Activated B cell treated with CpG ODN at 0.5 μM for 24 hours (primary cell): ENCODE data around the gene MACROD2. TPM values are rescaled to one million over a fixed set of nuclear protein-coding genes. Genes with fewer than 3 reads are reported as not detected.

Experiments used
- ATAC-seq: fragments of 200-7000 bp; cut with Tn5 transposase; one replicate; pipeline ENCODE4 v1.10.0; 2021; ENCODE audit warnings: low read depth, mild to moderate bottlenecking, moderate library complexity
- CTCF ChIA-PET: fragments of 350-600 bp; sonication (Branson Sonifier 250); formaldehyde crosslinking; loops from one replicate; lab custom pipeline; 2021; ENCODE audit warnings: antibody characterized with exemption; lab: Charles Lee
- POLR2A ChIA-PET: fragments of 350-600 bp; sonication (Branson Sonifier 250); formaldehyde crosslinking; loops from one replicate; lab custom pipeline; 2021; ENCODE audit warnings: antibody characterized with exemption; lab: Charles Lee
- DNase-seq: peaks from one replicate; pipeline ENCODE4 v3.0.0; 2022
- H3K27ac Mint-ChIP-seq: one replicate; pipeline ENCODE4 v1.8.0; 2020; ENCODE audit warnings: mixed read lengths
- H3K27me3 Mint-ChIP-seq: one replicate; pipeline ENCODE4 v1.8.0; 2021; ENCODE audit warnings: mixed read lengths
- H3K36me3 Mint-ChIP-seq: one replicate; pipeline ENCODE4 v1.8.0; 2021; ENCODE audit warnings: low read depth, mixed read lengths
- H3K4me1 Mint-ChIP-seq: one replicate; pipeline ENCODE4 v1.8.0; 2021; ENCODE audit warnings: mixed read lengths
- H3K4me3 Mint-ChIP-seq: one replicate; pipeline ENCODE4 v1.8.0; 2020; ENCODE audit warnings: mild to moderate bottlenecking, mixed read lengths
- H3K9me3 Mint-ChIP-seq: one replicate; pipeline ENCODE4 v1.8.0; 2020; ENCODE audit warnings: mixed read lengths
- intact Hi-C: fragments of 100-400 bp; cut with micrococcal nuclease; formaldehyde crosslinking; loops from one replicate; pipeline ENCODE4 v1.15.1; 2024
- total RNA-seq: library from RNA; stranded (reverse); gene quantifications from 2 replicates; pipeline ENCODE4 v1.2.3, GENCODE V29; 2022
- TF ChIP-seq, protein P1 (sequence below): fragments of 200-600 bp; IDR thresholded peaks from one replicate; pipeline ENCODE4 v1.8.0; 2022; ENCODE audit warnings: antibody characterized with exemption, mild to moderate bottlenecking

MACROD2 gene
- total RNA-seq, 1 donor from 2014 or later, result 55.1 TPM

DNA sequence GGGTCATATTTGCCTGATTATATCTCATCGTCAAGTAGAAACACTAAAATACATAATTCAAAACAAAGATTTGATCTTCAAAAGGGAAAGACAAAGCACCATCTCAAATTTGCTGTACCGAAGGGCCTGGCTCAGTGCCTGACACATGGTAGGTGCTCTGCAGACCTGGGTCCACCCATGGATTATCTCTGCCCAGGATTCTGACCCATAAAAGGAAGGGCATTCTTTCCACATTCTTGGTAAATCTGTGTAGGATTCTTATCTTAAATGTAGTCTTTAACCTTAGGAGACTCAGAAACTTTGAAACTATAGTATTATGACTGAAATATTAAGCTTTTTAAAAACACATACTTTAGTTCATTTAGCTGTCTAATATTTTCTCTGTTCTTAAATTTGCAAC, 616.2 kb downstream of the MACROD2 start:
- Mint-ChIP-seq H3K36me3 (no peaks in the 10 kb centered on the region), H3K4me1 (no peaks in the 10 kb centered on the region), H3K4me3 (no peak overlapping the region), H3K27me3 (no peaks in the 10 kb centered on the region), H3K27ac (no peak overlapping the region), H3K9me3 (no peaks in the 10 kb centered on the region)
- ChIA-PET CTCF (no interaction called here), POLR2A (no interaction called here)
- DNase-seq (no peak), ATAC-seq (no peak)
- TF ChIP-seq, protein P1, sequence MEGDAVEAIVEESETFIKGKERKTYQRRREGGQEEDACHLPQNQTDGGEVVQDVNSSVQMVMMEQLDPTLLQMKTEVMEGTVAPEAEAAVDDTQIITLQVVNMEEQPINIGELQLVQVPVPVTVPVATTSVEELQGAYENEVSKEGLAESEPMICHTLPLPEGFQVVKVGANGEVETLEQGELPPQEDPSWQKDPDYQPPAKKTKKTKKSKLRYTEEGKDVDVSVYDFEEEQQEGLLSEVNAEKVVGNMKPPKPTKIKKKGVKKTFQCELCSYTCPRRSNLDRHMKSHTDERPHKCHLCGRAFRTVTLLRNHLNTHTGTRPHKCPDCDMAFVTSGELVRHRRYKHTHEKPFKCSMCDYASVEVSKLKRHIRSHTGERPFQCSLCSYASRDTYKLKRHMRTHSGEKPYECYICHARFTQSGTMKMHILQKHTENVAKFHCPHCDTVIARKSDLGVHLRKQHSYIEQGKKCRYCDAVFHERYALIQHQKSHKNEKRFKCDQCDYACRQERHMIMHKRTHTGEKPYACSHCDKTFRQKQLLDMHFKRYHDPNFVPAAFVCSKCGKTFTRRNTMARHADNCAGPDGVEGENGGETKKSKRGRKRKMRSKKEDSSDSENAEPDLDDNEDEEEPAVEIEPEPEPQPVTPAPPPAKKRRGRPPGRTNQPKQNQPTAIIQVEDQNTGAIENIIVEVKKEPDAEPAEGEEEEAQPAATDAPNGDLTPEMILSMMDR, result no peak
- intact Hi-C loops, result no loop called here

DNA sequence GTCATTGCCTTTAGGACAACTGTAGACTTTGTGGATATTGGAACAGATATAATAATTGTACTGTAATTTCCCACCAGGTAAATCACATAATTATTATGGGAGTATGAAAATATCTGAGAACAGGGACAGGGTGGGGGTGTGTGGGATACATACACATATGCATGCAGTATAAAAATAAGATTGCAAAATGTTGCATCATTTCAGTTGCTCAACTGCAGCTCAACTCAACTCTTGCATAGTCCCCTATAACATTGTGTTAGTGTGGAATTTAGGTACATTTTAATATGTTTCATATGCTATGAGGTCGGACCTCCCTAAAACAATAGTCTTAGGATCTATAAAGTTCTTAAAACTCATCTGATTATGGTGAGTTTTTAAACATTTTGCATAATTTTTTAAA, 617.1 kb downstream of the MACROD2 start:
- DNase-seq, result no peak
- no peaks in the 10 kb centered on the region for H3K36me3 Mint-ChIP-seq
- H3K4me3 Mint-ChIP-seq, result no peak overlapping the region
- intact Hi-C loops, result no loop called here
- H3K27ac Mint-ChIP-seq, result no peak overlapping the region
- POLR2A ChIA-PET, result no interaction called here
- H3K27me3 Mint-ChIP-seq, result peaks cover 4% of the 10 kb centered on the region
- CTCF ChIA-PET, result no interaction called here
- no peaks in the 10 kb centered on the region for H3K9me3 Mint-ChIP-seq
- ATAC-seq, result no peak
- no peaks in the 10 kb centered on the region for H3K4me1 Mint-ChIP-seq
- TF ChIP-seq, protein P1, result no peak

DNA sequence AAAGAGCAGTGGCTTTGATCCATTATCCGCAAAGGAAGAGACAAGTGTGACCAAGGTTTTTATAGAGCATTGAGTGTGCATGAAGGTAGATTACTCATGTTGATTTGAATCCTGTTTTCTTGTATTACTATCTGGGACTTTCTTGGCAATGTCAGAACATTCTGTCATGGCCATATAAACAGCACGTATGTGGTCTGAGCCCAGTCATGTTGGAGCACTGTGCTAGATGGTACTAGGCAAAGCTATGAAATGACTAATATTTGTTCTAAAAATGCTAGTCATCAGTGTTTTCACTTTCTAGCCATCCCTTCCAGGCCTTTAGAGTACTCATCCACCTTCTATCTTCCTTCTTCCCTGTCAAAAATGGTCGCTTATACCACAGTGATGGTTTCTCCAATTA, 620.7 kb downstream of the MACROD2 start:
- CTCF ChIA-PET, result no interaction called here
- TF ChIP-seq, protein P1, result no peak
- H3K4me1 Mint-ChIP-seq, result no peaks in the 10 kb centered on the region
- H3K4me3 Mint-ChIP-seq, result no peak overlapping the region
- H3K9me3 Mint-ChIP-seq, result no peaks in the 10 kb centered on the region
- intact Hi-C loops, result no loop called here
- no peak overlapping the region for H3K27ac Mint-ChIP-seq
- no peak for ATAC-seq
- H3K27me3 Mint-ChIP-seq, result peaks cover 4% of the 10 kb centered on the region
- no peak for DNase-seq
- H3K36me3 Mint-ChIP-seq, result no peaks in the 10 kb centered on the region
- POLR2A ChIA-PET, result no interaction called here

DNA sequence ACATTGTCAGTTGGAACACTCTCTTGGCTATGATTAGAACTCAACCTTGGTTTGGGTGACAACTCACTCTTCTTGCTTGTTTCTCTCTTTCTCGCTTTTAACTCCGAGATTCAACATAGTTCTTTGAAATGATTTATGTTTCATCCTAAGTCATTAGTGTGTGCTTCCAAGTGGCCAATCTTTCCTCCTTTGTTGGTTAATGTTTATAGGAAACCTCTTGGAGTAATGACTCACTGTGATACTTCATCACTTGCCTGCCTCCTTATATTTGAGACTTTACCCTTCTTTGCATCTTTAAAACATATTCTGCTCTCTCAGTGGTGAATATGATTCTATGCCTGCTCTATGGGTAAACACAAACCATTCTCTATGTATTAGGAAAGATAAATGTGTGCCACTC, 621.8 kb downstream of the MACROD2 start:
- ATAC-seq, result no peak
- Mint-ChIP-seq H3K4me3 (no peak overlapping the region), H3K9me3 (no peaks in the 10 kb centered on the region), H3K36me3 (no peaks in the 10 kb centered on the region), H3K27ac (no peak overlapping the region), H3K4me1 (no peaks in the 10 kb centered on the region), H3K27me3 (peaks cover 5% of the 10 kb centered on the region)
- intact Hi-C loops, result no loop called here
- TF ChIP-seq, protein P1, result no peak
- ChIA-PET CTCF (no interaction called here), POLR2A (interaction anchor here (0.6 kb wide), 1 partner anchor 697 kb away, joined by 3 read pairs; no protein-coding TSS in a partner anchor)
- no peak for DNase-seq

DNA sequence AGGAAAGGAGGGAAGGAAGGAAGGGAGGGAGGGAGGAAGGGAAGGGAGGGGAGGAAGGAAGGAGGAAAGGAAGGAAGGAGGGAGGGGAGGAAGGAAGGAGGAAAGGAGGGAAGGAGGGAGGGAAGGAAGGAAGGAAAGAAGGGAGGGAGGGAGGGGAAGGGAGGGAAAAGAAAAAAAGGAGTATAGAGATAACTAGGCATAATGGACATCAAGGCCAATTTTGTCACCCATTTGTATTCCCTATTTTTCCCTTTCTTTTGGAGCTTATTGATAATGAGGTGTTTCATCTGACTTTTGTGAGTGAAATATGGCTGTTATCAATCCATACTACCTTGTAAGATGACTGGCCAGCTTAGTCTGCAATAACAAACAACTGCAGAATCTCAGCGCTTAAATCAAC, 624.1 kb downstream of the MACROD2 start:
- POLR2A ChIA-PET, result no interaction called here
- Mint-ChIP-seq H3K27ac (no peak overlapping the region), H3K36me3 (no peaks in the 10 kb centered on the region), H3K27me3 (peaks cover 7% of the 10 kb centered on the region), H3K9me3 (no peaks in the 10 kb centered on the region), H3K4me3 (no peak overlapping the region), H3K4me1 (no peaks in the 10 kb centered on the region)
- CTCF ChIA-PET, result no interaction called here
- DNase-seq, result no peak
- TF ChIP-seq, protein P1, result no peak
- no peak for ATAC-seq
- intact Hi-C loops, result no loop called here
